SJSA1 (cell line): Measurements from ENCODE around the gene CELA2A. TPM values are rescaled to one million over a fixed set of nuclear protein-coding genes. Genes with fewer than 3 reads are reported as not detected.
"Not testable (repeated sequence)": the region's sequence is repeated elsewhere in the genome, so short reads cannot be mapped to it uniquely, and the experiment has no call there.

Experiments used
- DNase-seq, 2 experiments: peaks; one replicate each; pipeline ENCODE4 v3.0.0-alpha.2; 2015 to 2020; ENCODE audit warnings: low spot score in 2 of 2, low read depth in 1 of 2
- H3K27ac ChIP-seq: fragments of 250-450 bp; sonication (Bioruptor Pico); 2 replicates; pipeline ENCODE4 v1.5.1; 2020; ENCODE audit warnings: mild to moderate bottlenecking, moderate library complexity
- H3K27me3 ChIP-seq: fragments of 250-450 bp; sonication (Bioruptor Pico); replicated peaks from 2 replicates; pipeline ENCODE4 v1.5.1; 2020; ENCODE audit warnings: mild to moderate bottlenecking, moderate library complexity
- H3K36me3 ChIP-seq: fragments of 250-450 bp; sonication (Bioruptor Pico); 2 replicates; pipeline ENCODE4 v1.5.1; 2020; ENCODE audit warnings: mild to moderate bottlenecking
- H3K4me1 ChIP-seq: fragments of 250-450 bp; sonication (Bioruptor Pico); replicated peaks from 2 replicates; pipeline ENCODE4 v1.6.1; 2021; ENCODE audit warnings: mild to moderate bottlenecking
- H3K4me3 ChIP-seq: fragments of 250-450 bp; sonication (Bioruptor Pico); 2 replicates; pipeline ENCODE4 v1.5.1; 2020; ENCODE audit warnings: mild to moderate bottlenecking
- H3K9me3 ChIP-seq: fragments of 250-450 bp; sonication (Bioruptor Pico); replicated peaks from 2 replicates; pipeline ENCODE4 v1.5.1; 2020; ENCODE audit warnings: mild to moderate bottlenecking
- total RNA-seq: library from RNA; depleted of rRNA; stranded (reverse); fragments of >200 nt; shearing (Covaris generic); gene quantifications from 2 replicates; pipeline ENCODE4 v1.2.3, GENCODE V29; 2014

CELA2A gene
- total RNA-seq, 1 experiment from 2014 or later, result not detected

GRCh38 chr1:15457585-15457984 lies 1.1 kb downstream of the CELA2A start:
- Histone ChIP-seq H3K4me1 (peaks cover 26% of the 10 kb centered on the region), H3K9me3 (no peaks in the 10 kb centered on the region), H3K27me3 (no peaks in the 10 kb centered on the region; the same call in 1 of the 2 replicates), H3K27ac (no peak overlapping the region), H3K36me3 (no peaks in the 10 kb centered on the region), H3K4me3 (no peak overlapping the region)
- DNase-seq, result no peak

GRCh38 chr1:15458388-15458787 lies 1.9 kb downstream of the CELA2A start:
- not testable (repeated sequence) for H3K36me3 ChIP-seq, H3K4me3 ChIP-seq, H3K27ac ChIP-seq, DNase-seq, H3K9me3 ChIP-seq, H3K27me3 ChIP-seq
- peaks cover 23% of the 10 kb centered on the region for H3K4me1 ChIP-seq

- H3K4me3 ChIP-seq, result no peak overlapping the region
- H3K4me1 ChIP-seq, result peaks cover 8% of the 10 kb centered on the region
- H3K9me3 ChIP-seq, result no peaks in the 10 kb centered on the region
- H3K27ac ChIP-seq, result no peak overlapping the region
- H3K27me3 ChIP-seq, result no peaks in the 10 kb centered on the region
- no peaks in the 10 kb centered on the region for H3K36me3 ChIP-seq
- DNase-seq, result peak in 1 of 2 experiments; percentile 35
Measured at GRCh38 chr1:15459771-15460707, 3.5 kb downstream of the CELA2A start.

GRCh38 chr1:15460708-15461095 lies 4.2 kb downstream of the CELA2A start:
- DNase-seq, result no peak
- Histone ChIP-seq H3K4me3 (no peak overlapping the region), H3K27me3 (no peaks in the 10 kb centered on the region), H3K4me1 (peaks cover 8% of the 10 kb centered on the region), H3K36me3 (no peaks in the 10 kb centered on the region), H3K9me3 (no peaks in the 10 kb centered on the region), H3K27ac (no peak overlapping the region)

GRCh38 chr1:15463064-15463800 lies 6.7 kb downstream of the CELA2A start:
- H3K27ac ChIP-seq, result not testable (repeated sequence)

GRCh38 chr1:15463926-15464322 lies 7.4 kb downstream of the CELA2A start:
- H3K9me3 ChIP-seq, H3K36me3 ChIP-seq, H3K27ac ChIP-seq, H3K27me3 ChIP-seq, H3K4me3 ChIP-seq, DNase-seq, H3K4me1 ChIP-seq: not testable (repeated sequence)

More at GRCh38 chr1:15463064-15463800, 6.7 kb downstream of the CELA2A start:
- not testable (repeated sequence) for H3K9me3 ChIP-seq, H3K27me3 ChIP-seq, H3K4me1 ChIP-seq, H3K4me3 ChIP-seq, H3K36me3 ChIP-seq, DNase-seq

- no peaks in the 10 kb centered on the region for H3K27me3 ChIP-seq
- no peak for DNase-seq
- H3K4me3 ChIP-seq, result no peak overlapping the region
Measured at GRCh38 chr1:15465674-15466073, 9.1 kb downstream of the CELA2A start.

GRCh38 chr1:15466955-15467625 lies 10.6 kb downstream of the CELA2A start:
- H3K9me3 ChIP-seq, H3K27me3 ChIP-seq, DNase-seq, H3K4me1 ChIP-seq, H3K4me3 ChIP-seq, H3K36me3 ChIP-seq, H3K27ac ChIP-seq: not testable (repeated sequence)

More at GRCh38 chr1:15465674-15466073, 9.1 kb downstream of the CELA2A start:
- Histone ChIP-seq H3K4me1 (no peaks in the 10 kb centered on the region), H3K9me3 (no peaks in the 10 kb centered on the region), H3K36me3 (no peaks in the 10 kb centered on the region), H3K27ac (no peak overlapping the region)

- Histone ChIP-seq H3K4me1 (no peaks in the 10 kb centered on the region), H3K36me3 (no peaks in the 10 kb centered on the region), H3K4me3 (no peak overlapping the region), H3K27ac (no peak overlapping the region), H3K27me3 (no peaks in the 10 kb centered on the region), H3K9me3 (no peaks in the 10 kb centered on the region)
- DNase-seq, result no peak
Measured at GRCh38 chr1:15468145-15468544, 11.6 kb downstream of the CELA2A start.

GRCh38 chr1:15469361-15469760 lies 12.8 kb downstream of the CELA2A start:
- H3K27ac ChIP-seq, result no peak overlapping the region
- no peaks in the 10 kb centered on the region for H3K4me1 ChIP-seq
- DNase-seq, result no peak

GRCh38 chr1:15469821-15470448 lies 13.4 kb downstream of the CELA2A start:
- not testable (repeated sequence) for DNase-seq, H3K27ac ChIP-seq, H3K9me3 ChIP-seq, H3K27me3 ChIP-seq, H3K36me3 ChIP-seq, H3K4me3 ChIP-seq, H3K4me1 ChIP-seq

More at GRCh38 chr1:15469361-15469760, 12.8 kb downstream of the CELA2A start:
- Histone ChIP-seq H3K9me3 (no peaks in the 10 kb centered on the region), H3K27me3 (no peaks in the 10 kb centered on the region), H3K36me3 (no peaks in the 10 kb centered on the region), H3K4me3 (no peak overlapping the region)

- not testable (repeated sequence) for DNase-seq, H3K9me3 ChIP-seq, H3K4me1 ChIP-seq, H3K27me3 ChIP-seq, H3K27ac ChIP-seq, H3K36me3 ChIP-seq, H3K4me3 ChIP-seq
Measured at GRCh38 chr1:15471067-15471466, 14.5 kb downstream of the CELA2A start.

GRCh38 chr1:15471723-15472122 lies 15.2 kb downstream of the CELA2A start:
- DNase-seq, H3K4me1 ChIP-seq, H3K4me3 ChIP-seq, H3K27me3 ChIP-seq, H3K9me3 ChIP-seq, H3K27ac ChIP-seq, H3K36me3 ChIP-seq: not testable (repeated sequence)
